ENCODE measurements around the gene COL27A1. TPM values are rescaled to one million over a fixed set of nuclear protein-coding genes. Genes with fewer than 3 reads are reported as not detected.

The COL27A1 gene
- total RNA-seq, 3 donors from 2014 or later = 3.5 to 22.0 (median 6.7) TPM

GRCh38 chr9:114314256-114314867 lies 159.0 kb downstream of the COL27A1 start:
- DNase-seq (ENCODE audit: low spot score in 2 of 2) = no peak
- intact Hi-C loops (cut with DNase I; ENCODE audit: low total_unique reads) = no loop called here
- peak overlapping the region in 1 of 2 donors; percentile 3 for H3K27ac ChIP-seq

GRCh38 chr9:114314881-114315722 lies 159.8 kb downstream of the COL27A1 start:
- Histone ChIP-seq H3K4me3 (no peak overlapping the region), H3K36me3 (no peaks in the 10 kb centered on the region), H3K9me3 (peaks cover 0 to 7% of the 10 kb centered on the region in 2 donors), H3K27ac (peak overlapping the region in 1 of 2 donors; percentile 3), H3K27me3 (no peaks in the 10 kb centered on the region), H3K4me1 (no peaks in the 10 kb centered on the region)
- TF ChIP-seq, protein P1, sequence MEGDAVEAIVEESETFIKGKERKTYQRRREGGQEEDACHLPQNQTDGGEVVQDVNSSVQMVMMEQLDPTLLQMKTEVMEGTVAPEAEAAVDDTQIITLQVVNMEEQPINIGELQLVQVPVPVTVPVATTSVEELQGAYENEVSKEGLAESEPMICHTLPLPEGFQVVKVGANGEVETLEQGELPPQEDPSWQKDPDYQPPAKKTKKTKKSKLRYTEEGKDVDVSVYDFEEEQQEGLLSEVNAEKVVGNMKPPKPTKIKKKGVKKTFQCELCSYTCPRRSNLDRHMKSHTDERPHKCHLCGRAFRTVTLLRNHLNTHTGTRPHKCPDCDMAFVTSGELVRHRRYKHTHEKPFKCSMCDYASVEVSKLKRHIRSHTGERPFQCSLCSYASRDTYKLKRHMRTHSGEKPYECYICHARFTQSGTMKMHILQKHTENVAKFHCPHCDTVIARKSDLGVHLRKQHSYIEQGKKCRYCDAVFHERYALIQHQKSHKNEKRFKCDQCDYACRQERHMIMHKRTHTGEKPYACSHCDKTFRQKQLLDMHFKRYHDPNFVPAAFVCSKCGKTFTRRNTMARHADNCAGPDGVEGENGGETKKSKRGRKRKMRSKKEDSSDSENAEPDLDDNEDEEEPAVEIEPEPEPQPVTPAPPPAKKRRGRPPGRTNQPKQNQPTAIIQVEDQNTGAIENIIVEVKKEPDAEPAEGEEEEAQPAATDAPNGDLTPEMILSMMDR (IDR thresholded peaks at IDR 0.05) = no peak
- TF ChIP-seq POLR2A (IDR thresholded peaks at IDR 0.05) (no peak), POLR2AphosphoS5 (IDR thresholded peaks at IDR 0.05) (no peak)
- peak in 1 of 2 donors; percentile 52 for DNase-seq (ENCODE audit: low spot score in 2 of 2)
- intact Hi-C loops (cut with DNase I; ENCODE audit: low total_unique reads) = no loop called here

More at GRCh38 chr9:114314256-114314867, 159.0 kb downstream of the COL27A1 start:
- Histone ChIP-seq H3K27me3 (no peaks in the 10 kb centered on the region), H3K9me3 (peaks cover 0 to 7% of the 10 kb centered on the region in 2 donors), H3K36me3 (no peaks in the 10 kb centered on the region), H3K4me1 (no peaks in the 10 kb centered on the region), H3K4me3 (no peak overlapping the region)
- TF ChIP-seq POLR2AphosphoS5 (IDR thresholded peaks at IDR 0.05) (no peak), POLR2A (IDR thresholded peaks at IDR 0.05) (no peak)
- TF ChIP-seq, protein P1 (IDR thresholded peaks at IDR 0.05) = no peak

DNA sequence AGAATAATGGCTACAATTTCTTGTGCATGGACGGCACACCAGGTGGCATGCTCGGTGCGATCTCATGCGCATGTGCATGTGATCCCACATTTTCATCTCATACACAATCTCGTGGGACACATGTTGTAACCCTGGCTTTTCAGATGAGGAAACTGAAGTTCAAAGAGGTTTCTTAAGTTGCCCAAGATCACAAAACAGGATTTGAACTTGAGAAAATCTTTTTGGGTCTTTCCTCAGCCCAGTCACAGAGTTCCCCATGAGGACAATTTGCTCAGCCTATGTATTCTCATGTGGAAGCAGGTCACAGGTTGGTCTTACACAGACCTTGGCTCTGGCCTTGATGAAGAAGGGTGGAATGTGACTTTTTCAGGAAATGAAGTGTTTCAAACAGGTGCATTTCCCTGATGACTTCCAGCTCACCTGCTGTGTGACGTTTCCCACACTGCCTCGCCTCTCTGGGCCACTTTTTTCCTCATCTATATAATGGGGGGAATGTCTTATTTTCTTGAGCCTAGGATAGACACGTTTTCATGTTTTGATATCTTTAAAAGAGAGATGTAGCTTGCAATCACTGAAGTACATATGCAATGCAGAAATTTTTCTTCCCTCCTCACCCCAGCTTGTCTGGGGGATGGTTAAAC lies 160.5 kb downstream of the COL27A1 start:
- DNase-seq (ENCODE audit: low spot score in 2 of 2) = no peak
- H3K27me3 ChIP-seq = no peaks in the 10 kb centered on the region
- H3K4me3 ChIP-seq = no peak overlapping the region
- intact Hi-C loops (cut with DNase I; ENCODE audit: low total_unique reads) = no loop called here
- H3K9me3 ChIP-seq = peaks cover 0 to 7% of the 10 kb centered on the region in 2 donors
- no peaks in the 10 kb centered on the region for H3K36me3 ChIP-seq
- H3K27ac ChIP-seq = no peak overlapping the region
- H3K4me1 ChIP-seq = no peaks in the 10 kb centered on the region
- TF ChIP-seq POLR2A (IDR thresholded peaks at IDR 0.05) (no peak), POLR2AphosphoS5 (IDR thresholded peaks at IDR 0.05) (no peak)
- TF ChIP-seq, protein P1 (IDR thresholded peaks at IDR 0.05) = no peak

GRCh38 chr9:114316605-114317230 lies 161.4 kb downstream of the COL27A1 start:
- peaks cover 0 to 7% of the 10 kb centered on the region in 2 donors for H3K9me3 ChIP-seq
- H3K27me3 ChIP-seq = no peaks in the 10 kb centered on the region
- TF ChIP-seq POLR2A (IDR thresholded peaks at IDR 0.05) (no peak), POLR2AphosphoS5 (IDR thresholded peaks at IDR 0.05) (no peak)
- H3K36me3 ChIP-seq = no peaks in the 10 kb centered on the region
- H3K4me3 ChIP-seq = no peak overlapping the region
- no peaks in the 10 kb centered on the region for H3K4me1 ChIP-seq
- intact Hi-C loops (cut with DNase I; ENCODE audit: low total_unique reads) = no loop called here
- no peak overlapping the region for H3K27ac ChIP-seq
- DNase-seq (ENCODE audit: low spot score in 2 of 2) = no peak

- no peak for DNase-seq (ENCODE audit: low spot score in 2 of 2)
- TF ChIP-seq, protein P1 (IDR thresholded peaks at IDR 0.05) = no peak
- TF ChIP-seq POLR2AphosphoS5 (IDR thresholded peaks at IDR 0.05) = no peak
- no peak for TF ChIP-seq POLR2A (IDR thresholded peaks at IDR 0.05)
Measured at GRCh38 chr9:114317665-114318357, 162.5 kb downstream of the COL27A1 start.

More at GRCh38 chr9:114317665-114318357, 162.5 kb downstream of the COL27A1 start:
- H3K27ac ChIP-seq = no peak overlapping the region
- no peaks in the 10 kb centered on the region for H3K36me3 ChIP-seq
- no peak overlapping the region for H3K4me3 ChIP-seq
- intact Hi-C loops (cut with DNase I; ENCODE audit: low total_unique reads) = no loop called here
- no peaks in the 10 kb centered on the region for H3K4me1 ChIP-seq
- H3K9me3 ChIP-seq = peaks cover 0 to 7% of the 10 kb centered on the region in 2 donors
- no peaks in the 10 kb centered on the region for H3K27me3 ChIP-seq
